GM12892 (cell line): ENCODE data around the gene TRIM17.

ENCODE experiments used
- POLR2AphosphoS5 ChIP-seq: IDR thresholded peaks from 2 replicates; pipeline ENCODE4 v1.6.1; 2011; ENCODE audit warnings: low read depth, low read length, control low read depth
- TAF1 ChIP-seq: IDR thresholded peaks from 2 replicates; pipeline ENCODE4 v1.6.1; 2011; ENCODE audit warnings: low read depth, mild to moderate bottlenecking, control low read depth, low read length, borderline replicate concordance

DNA sequence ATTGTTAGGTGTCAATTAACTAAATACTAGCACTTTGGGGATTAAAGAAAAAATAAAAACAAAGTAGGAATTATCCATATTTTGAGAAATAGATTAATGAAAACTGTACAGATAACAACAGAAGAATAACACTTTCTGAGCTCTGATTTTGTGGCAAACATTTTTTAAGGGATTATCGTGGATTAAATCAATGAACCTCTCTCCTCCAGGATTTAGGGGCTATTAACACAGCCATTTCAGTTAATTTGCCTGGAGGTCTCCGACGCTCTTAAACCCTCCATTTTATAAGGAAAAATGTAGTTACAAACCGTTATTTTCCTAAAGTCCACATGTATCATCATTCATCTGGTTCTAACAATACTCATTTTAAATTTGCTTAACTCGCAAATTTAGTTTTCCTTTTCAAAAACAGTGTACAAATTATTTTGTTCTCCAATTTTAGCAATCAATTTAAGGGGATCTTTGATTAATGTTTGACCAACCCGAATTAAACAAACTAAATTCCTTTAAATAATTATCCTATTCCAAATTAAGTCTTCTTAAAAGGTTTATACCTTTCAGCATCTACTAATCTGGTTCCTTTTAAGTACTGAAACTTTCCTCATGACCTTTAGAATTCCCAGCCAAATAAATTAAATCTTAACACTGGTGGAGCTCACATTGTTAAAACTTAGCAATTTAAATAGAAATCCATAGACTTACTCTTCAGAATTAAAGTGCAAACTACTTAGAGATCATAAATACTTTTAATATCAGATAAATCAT is 39.8 kb upstream of the TRIM17 start:
- TF ChIP-seq POLR2AphosphoS5 (no peak), TAF1 (no peak)
